PFSK-1 (cell line): ENCODE data around the gene ADAMTS13.

Source experiments
- POLR2AphosphoS5 ChIP-seq: IDR thresholded peaks from 2 replicates; pipeline ENCODE4 v1.6.1; 2012; ENCODE audit warnings: low read depth, mild to moderate bottlenecking, control low read depth, low read length, moderate library complexity
- SIN3A ChIP-seq: IDR thresholded peaks from 2 replicates; pipeline ENCODE4 v1.6.1; 2012; ENCODE audit warnings: mild to moderate bottlenecking, low read length, moderate library complexity, borderline replicate concordance; ENCODE audit not compliant: insufficient read depth
- TAF1 ChIP-seq: IDR thresholded peaks from 2 replicates; pipeline ENCODE4 v1.6.1; 2012; ENCODE audit warnings: low read length, control low read depth, borderline replicate concordance; ENCODE audit not compliant: insufficient read depth
- TF ChIP-seq, protein P1 (sequence below), 2 experiments: IDR thresholded peaks; 2 replicates each; pipeline versions ENCODE4 v1.6.1 to v1.8.0; 2011 to 2012; ENCODE audit warnings: low read depth in 2 of 2, low read length in 2 of 2, control low read depth in 1 of 2, inconsistent platforms in 1 of 2, mild to moderate bottlenecking in 1 of 2, moderate library complexity in 1 of 2; ENCODE audit not compliant: insufficient read depth in 1 of 2

DNA sequence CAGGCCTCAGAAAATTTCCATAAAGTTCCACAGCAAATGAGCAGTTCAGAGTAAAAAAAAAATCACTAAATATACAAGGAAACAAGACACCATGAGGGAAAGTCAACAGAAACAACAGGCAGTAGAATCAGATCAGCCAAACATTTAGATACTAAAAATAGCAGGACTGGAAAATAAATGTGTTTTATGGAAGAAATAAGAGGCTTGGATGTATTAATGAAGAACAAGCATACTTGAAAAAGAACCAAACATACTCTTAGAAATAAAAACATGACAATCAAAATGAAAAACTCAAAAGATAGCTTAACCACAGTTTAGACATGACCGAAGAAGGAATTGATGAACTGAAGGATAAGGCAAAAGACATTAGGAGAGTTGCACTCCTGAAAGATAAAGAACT lies 79.9 kb downstream of the ADAMTS13 start:
- TF ChIP-seq POLR2AphosphoS5 = no peak
- TF ChIP-seq, protein P1, sequence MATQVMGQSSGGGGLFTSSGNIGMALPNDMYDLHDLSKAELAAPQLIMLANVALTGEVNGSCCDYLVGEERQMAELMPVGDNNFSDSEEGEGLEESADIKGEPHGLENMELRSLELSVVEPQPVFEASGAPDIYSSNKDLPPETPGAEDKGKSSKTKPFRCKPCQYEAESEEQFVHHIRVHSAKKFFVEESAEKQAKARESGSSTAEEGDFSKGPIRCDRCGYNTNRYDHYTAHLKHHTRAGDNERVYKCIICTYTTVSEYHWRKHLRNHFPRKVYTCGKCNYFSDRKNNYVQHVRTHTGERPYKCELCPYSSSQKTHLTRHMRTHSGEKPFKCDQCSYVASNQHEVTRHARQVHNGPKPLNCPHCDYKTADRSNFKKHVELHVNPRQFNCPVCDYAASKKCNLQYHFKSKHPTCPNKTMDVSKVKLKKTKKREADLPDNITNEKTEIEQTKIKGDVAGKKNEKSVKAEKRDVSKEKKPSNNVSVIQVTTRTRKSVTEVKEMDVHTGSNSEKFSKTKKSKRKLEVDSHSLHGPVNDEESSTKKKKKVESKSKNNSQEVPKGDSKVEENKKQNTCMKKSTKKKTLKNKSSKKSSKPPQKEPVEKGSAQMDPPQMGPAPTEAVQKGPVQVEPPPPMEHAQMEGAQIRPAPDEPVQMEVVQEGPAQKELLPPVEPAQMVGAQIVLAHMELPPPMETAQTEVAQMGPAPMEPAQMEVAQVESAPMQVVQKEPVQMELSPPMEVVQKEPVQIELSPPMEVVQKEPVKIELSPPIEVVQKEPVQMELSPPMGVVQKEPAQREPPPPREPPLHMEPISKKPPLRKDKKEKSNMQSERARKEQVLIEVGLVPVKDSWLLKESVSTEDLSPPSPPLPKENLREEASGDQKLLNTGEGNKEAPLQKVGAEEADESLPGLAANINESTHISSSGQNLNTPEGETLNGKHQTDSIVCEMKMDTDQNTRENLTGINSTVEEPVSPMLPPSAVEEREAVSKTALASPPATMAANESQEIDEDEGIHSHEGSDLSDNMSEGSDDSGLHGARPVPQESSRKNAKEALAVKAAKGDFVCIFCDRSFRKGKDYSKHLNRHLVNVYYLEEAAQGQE (IDR thresholded peaks at IDR 0.05; ENCODE audit: insufficient read depth in 1 of 2, low read depth in 2 of 2, low read length in 2 of 2) = no peak
- TF ChIP-seq TAF1 = no peak
- no peak for TF ChIP-seq SIN3A
